Measurements from ENCODE around the gene CCNY. TPM values are rescaled to one million over a fixed set of nuclear protein-coding genes. Genes with fewer than 3 reads are reported as not detected.

The CCNY gene
- total RNA-seq, 1 experiment from 2014 or later = 62.2 TPM

- CTCF ChIA-PET = no interaction called here
- Histone ChIP-seq H3K36me3 (ENCODE audit: control insufficient read depth in 1 of 2, insufficient read depth in 2 of 2, low read length in 2 of 2) (no peaks in the 10 kb centered on the region), H3K27ac (ENCODE audit: low read depth, low read length) (no peak overlapping the region)
Observed at GRCh38 chr10:35340975-35341374, 4.7 kb downstream of the CCNY start.

DNA sequence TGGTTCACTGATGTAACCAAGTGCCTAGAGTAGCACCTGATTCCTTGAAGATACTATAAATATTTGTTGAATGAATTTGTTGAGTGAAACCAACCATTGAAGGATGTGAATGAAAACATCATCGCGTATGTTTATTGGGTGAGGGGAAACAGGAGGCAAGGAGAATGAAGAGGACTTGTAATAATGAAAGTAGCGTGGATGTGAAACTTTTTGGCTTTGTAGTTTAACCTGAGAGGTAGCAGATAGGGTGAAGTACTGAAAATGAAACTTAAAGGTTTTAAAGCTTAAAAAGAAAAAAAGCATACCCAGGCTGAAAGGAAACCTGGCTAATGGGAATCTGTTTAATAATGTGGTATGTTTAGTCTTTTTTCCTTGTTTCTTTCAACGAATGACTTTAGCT lies 5.2 kb downstream of the CCNY start:
- Histone ChIP-seq H3K9me2 (ENCODE audit: insufficient read depth) (no peaks in the 10 kb centered on the region), H3K36me3 (ENCODE audit: control insufficient read depth in 1 of 2, insufficient read depth in 2 of 2, low read length in 2 of 2) (no peaks in the 10 kb centered on the region), H3K4me1 (ENCODE audit: control insufficient read depth in 1 of 2, insufficient read depth in 2 of 2, low read length in 2 of 2) (peaks cover 9 to 25% of the 10 kb centered on the region in 2 experiments), H2AFZ (ENCODE audit: low read depth, low read length, poor library complexity, severe bottlenecking) (no peak overlapping the region), H3K4me3 (replicated peaks in 1 of 2; ENCODE audit: low read depth in 1 of 2, low read length in 2 of 2) (no peak overlapping the region), H3K27ac (ENCODE audit: low read depth, low read length) (no peak overlapping the region), H4K20me1 (ENCODE audit: insufficient read depth) (peaks cover 20% of the 10 kb centered on the region; the same call in 1 of the 2 replicates), H3K4me2 (ENCODE audit: low read length) (no peak overlapping the region), H3K9me3 (ENCODE audit: control insufficient read depth in 1 of 2, insufficient read depth in 1 of 2, low read depth in 1 of 2, low read length in 2 of 2) (no peaks in the 10 kb centered on the region), H3K9ac (ENCODE audit: low read length) (no peak overlapping the region), H3K27me3 (ENCODE audit: insufficient read depth, low read length) (no peaks in the 10 kb centered on the region), H3K79me2 (ENCODE audit: insufficient read depth, low read length) (peaks cover 89% of the 10 kb centered on the region)
- CTCF ChIA-PET = no interaction called here
- ATAC-seq (no peak), DNase-seq (ENCODE audit: low read depth, low spot score) (no peak)
- no peak for TF ChIP-seq CEBPB (IDR thresholded peaks at IDR 0.05; ENCODE audit: low read depth)
- no peak for TF ChIP-seq SRF (IDR thresholded peaks at IDR 0.05; ENCODE audit: low read depth)
- RAD21 ChIA-PET (ENCODE audit: low non-redundant PET in 1 of 2, low total read pairs in 2 of 2, uncharacterized antibody in 2 of 2, unreplicated experiment in 2 of 2) = no interaction called here
- POLR2A ChIA-PET = no interaction called here
- no TSS peak for BruUV-seq (replicated peaks)
- intact Hi-C loops (cut with micrococcal nuclease) = no loop called here

More at GRCh38 chr10:35340975-35341374, 4.7 kb downstream of the CCNY start:
- ChIA-PET POLR2A (no interaction called here), RAD21 (ENCODE audit: low non-redundant PET in 1 of 2, low total read pairs in 2 of 2, uncharacterized antibody in 2 of 2, unreplicated experiment in 2 of 2) (no interaction called here)
- Histone ChIP-seq H4K20me1 (ENCODE audit: insufficient read depth) (peaks cover 20% of the 10 kb centered on the region; the same call in 1 of the 2 replicates), H3K79me2 (ENCODE audit: insufficient read depth, low read length) (peaks cover 85% of the 10 kb centered on the region), H2AFZ (ENCODE audit: low read depth, low read length, poor library complexity, severe bottlenecking) (no peak overlapping the region), H3K4me2 (ENCODE audit: low read length) (no peak overlapping the region), H3K4me1 (ENCODE audit: control insufficient read depth in 1 of 2, insufficient read depth in 2 of 2, low read length in 2 of 2) (peaks cover 9 to 25% of the 10 kb centered on the region in 2 experiments), H3K4me3 (replicated peaks in 1 of 2; ENCODE audit: low read depth in 1 of 2, low read length in 2 of 2) (no peak overlapping the region), H3K9me2 (ENCODE audit: insufficient read depth) (no peaks in the 10 kb centered on the region), H3K9ac (ENCODE audit: low read length) (no peak overlapping the region), H3K9me3 (ENCODE audit: control insufficient read depth in 1 of 2, insufficient read depth in 1 of 2, low read depth in 1 of 2, low read length in 2 of 2) (no peaks in the 10 kb centered on the region), H3K27me3 (ENCODE audit: insufficient read depth, low read length) (no peaks in the 10 kb centered on the region)
- BruUV-seq (replicated peaks) = no TSS peak
- intact Hi-C loops (cut with micrococcal nuclease) = no loop called here
- DNase-seq (ENCODE audit: low read depth, low spot score) = no peak
- TF ChIP-seq ZFX (IDR thresholded peaks at IDR 0.05) = no peak
- ATAC-seq = no peak

GRCh38 chr10:35342183-35342753 lies 6.0 kb downstream of the CCNY start:
- ATAC-seq = no peak
- Histone ChIP-seq H3K9ac (ENCODE audit: low read length) (no peak overlapping the region), H3K27me3 (ENCODE audit: insufficient read depth, low read length) (no peaks in the 10 kb centered on the region), H3K9me3 (ENCODE audit: control insufficient read depth in 1 of 2, insufficient read depth in 1 of 2, low read depth in 1 of 2, low read length in 2 of 2) (no peaks in the 10 kb centered on the region), H4K20me1 (ENCODE audit: insufficient read depth) (peaks cover 20% of the 10 kb centered on the region; the same call in 1 of the 2 replicates), H3K4me1 (ENCODE audit: control insufficient read depth in 1 of 2, insufficient read depth in 2 of 2, low read length in 2 of 2) (peaks cover 9 to 25% of the 10 kb centered on the region in 2 experiments), H3K9me2 (ENCODE audit: insufficient read depth) (no peaks in the 10 kb centered on the region), H3K4me3 (replicated peaks in 1 of 2; ENCODE audit: low read depth in 1 of 2, low read length in 2 of 2) (no peak overlapping the region), H2AFZ (ENCODE audit: low read depth, low read length, poor library complexity, severe bottlenecking) (no peak overlapping the region), H3K36me3 (ENCODE audit: control insufficient read depth in 1 of 2, insufficient read depth in 2 of 2, low read length in 2 of 2) (no peaks in the 10 kb centered on the region), H3K79me2 (ENCODE audit: insufficient read depth, low read length) (peaks cover 92% of the 10 kb centered on the region), H3K27ac (ENCODE audit: low read depth, low read length) (no peak overlapping the region), H3K4me2 (ENCODE audit: low read length) (no peak overlapping the region)
- DNase-seq (ENCODE audit: low read depth, low spot score) = no peak
- intact Hi-C loops (cut with micrococcal nuclease) = no loop called here
- ChIA-PET RAD21 (ENCODE audit: low non-redundant PET in 1 of 2, low total read pairs in 2 of 2, uncharacterized antibody in 2 of 2, unreplicated experiment in 2 of 2) (no interaction called here), POLR2A (no interaction called here), CTCF (no interaction called here)
- no TSS peak for BruUV-seq (replicated peaks)
- no peak for TF ChIP-seq JUND (IDR thresholded peaks at IDR 0.05)
- no peak for TF ChIP-seq SP1 (IDR thresholded peaks at IDR 0.05; ENCODE audit: low read depth)
- TF ChIP-seq, protein P1, sequence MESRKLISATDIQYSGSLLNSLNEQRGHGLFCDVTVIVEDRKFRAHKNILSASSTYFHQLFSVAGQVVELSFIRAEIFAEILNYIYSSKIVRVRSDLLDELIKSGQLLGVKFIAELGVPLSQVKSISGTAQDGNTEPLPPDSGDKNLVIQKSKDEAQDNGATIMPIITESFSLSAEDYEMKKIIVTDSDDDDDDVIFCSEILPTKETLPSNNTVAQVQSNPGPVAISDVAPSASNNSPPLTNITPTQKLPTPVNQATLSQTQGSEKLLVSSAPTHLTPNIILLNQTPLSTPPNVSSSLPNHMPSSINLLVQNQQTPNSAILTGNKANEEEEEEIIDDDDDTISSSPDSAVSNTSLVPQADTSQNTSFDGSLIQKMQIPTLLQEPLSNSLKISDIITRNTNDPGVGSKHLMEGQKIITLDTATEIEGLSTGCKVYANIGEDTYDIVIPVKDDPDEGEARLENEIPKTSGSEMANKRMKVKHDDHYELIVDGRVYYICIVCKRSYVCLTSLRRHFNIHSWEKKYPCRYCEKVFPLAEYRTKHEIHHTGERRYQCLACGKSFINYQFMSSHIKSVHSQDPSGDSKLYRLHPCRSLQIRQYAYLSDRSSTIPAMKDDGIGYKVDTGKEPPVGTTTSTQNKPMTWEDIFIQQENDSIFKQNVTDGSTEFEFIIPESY (IDR thresholded peaks at IDR 0.05; ENCODE audit: extremely low read depth, insufficient replicate concordance, low read length) = no peak
- TF ChIP-seq ZNF274 (IDR thresholded peaks at IDR 0.05; ENCODE audit: low read depth, low read length) = no peak
- TF ChIP-seq POLR2AphosphoS5 (IDR thresholded peaks at IDR 0.05; ENCODE audit: low read depth, low read length) = no peak
- TF ChIP-seq, protein P2, sequence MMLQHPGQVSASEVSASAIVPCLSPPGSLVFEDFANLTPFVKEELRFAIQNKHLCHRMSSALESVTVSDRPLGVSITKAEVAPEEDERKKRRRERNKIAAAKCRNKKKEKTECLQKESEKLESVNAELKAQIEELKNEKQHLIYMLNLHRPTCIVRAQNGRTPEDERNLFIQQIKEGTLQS (IDR thresholded peaks at IDR 0.05) = no peak
- no peak for TF ChIP-seq YY1 (IDR thresholded peaks at IDR 0.05; ENCODE audit: extremely low read depth, insufficient replicate concordance, low read depth, low read length)
- no peak for TF ChIP-seq CBX3 (IDR thresholded peaks at IDR 0.05; ENCODE audit: low read depth)
- TF ChIP-seq POLR2A (IDR thresholded peaks at IDR 0.05; ENCODE audit: borderline replicate concordance, extremely low read depth, insufficient read depth, insufficient read length) = no peak
- no peak for TF ChIP-seq TCF7L2 (IDR thresholded peaks at IDR 0.05; ENCODE audit: borderline replicate concordance, extremely low read depth, insufficient read depth, insufficient read length)
- no peak for TF ChIP-seq SRF (IDR thresholded peaks at IDR 0.05; ENCODE audit: low read depth)

Measured in HCT116 (cell line).